Right lobe of liver (tissue), 6 donors: ENCODE data around the gene ACTR3C. TPM values are rescaled to one million over a fixed set of nuclear protein-coding genes. Genes with fewer than 3 reads are reported as not detected.

Source experiments
- ATAC-seq, 4 donors: fragments of 200-7000 bp; cut with Tn5 transposase; one replicate each; pipeline ENCODE4 v1.9.1; 2020; ENCODE audit warnings: mild to moderate bottlenecking in 4 of 4, moderate library complexity in 4 of 4
- DNase-seq, 3 donors: peaks; one replicate each; pipeline ENCODE4 v3.0.0-alpha.2; 2020
- H3K27ac ChIP-seq, 3 donors: fragments of 200-600 bp; one replicate each; pipeline ENCODE4 v1.8.0; 2022
- H3K27me3 ChIP-seq, 2 donors: fragments of 200-600 bp; one replicate each; pipeline ENCODE4 v1.8.0; 2022
- H3K36me3 ChIP-seq, 4 donors: fragments of 200-600 bp; sonication (generic) in 1 of 4; one replicate each; pipeline versions ENCODE4 v1.5.1 to v1.8.0; 2017 to 2022; ENCODE audit warnings: control low read depth in 1 of 4
- H3K4me1 ChIP-seq, 4 donors: fragments of 200-600 bp; sonication (generic) in 1 of 4; one replicate each; pipeline versions ENCODE4 v1.5.1 to v1.8.0; 2017 to 2022; ENCODE audit warnings: control low read depth in 1 of 4
- H3K4me3 ChIP-seq, 3 donors: fragments of 200-600 bp; one replicate each; pipeline ENCODE4 v1.8.0; 2022
- H3K9me3 ChIP-seq, 4 donors: fragments of 200-600 bp; sonication (generic) in 1 of 4; one replicate each; pipeline versions ENCODE4 v1.5.1 to v1.8.0; 2017 to 2022; ENCODE audit warnings: control low read depth in 1 of 4
- CTCF ChIP-seq, 4 donors: fragments of 200-600 bp in 3 of 4; fragments of 450-650 bp in 1 of 4; IDR thresholded peaks; one replicate each; pipeline versions ENCODE4 v1.5.1 to v1.8.0; 2016 to 2022; ENCODE audit warnings: antibody characterized with exemption in 4 of 4, mild to moderate bottlenecking in 2 of 4
- POLR2A ChIP-seq: fragments of 450-650 bp; IDR thresholded peaks from one replicate; pipeline ENCODE4 v1.6.1; 2017; ENCODE audit warnings: antibody characterized with exemption, mild to moderate bottlenecking
- WGBS: methylation state at CpG from one replicate; pipeline ENCODE4 v1.1.6; 2018; ENCODE audit warnings: low coverage, low lambda C conversion rate; ENCODE audit not compliant: insufficient coverage; ENCODE audit errors: missing lambda C conversion rate; 5-methylcytosine and 5-hydroxymethylcytosine counted together
- intact Hi-C, 2 donors: fragments of 100-400 bp; cut with DNase I; formaldehyde crosslinking; loops; one replicate each; pipeline versions ENCODE4 v1.11.2 to v1.14.1; 2022
- total RNA-seq, 6 experiments: library from RNA; depleted of rRNA in 2 of 6; stranded (reverse); fragments of >200 nt in 2 of 6; fragmentation: NEBNext Ultra II Directional in 3 of 6; extraction: Animal tissue kit (Norgen Biotek cat#: 25700) in 3 of 6; gene quantifications; one replicate each; pipeline versions ENCODE4 v1.1.0 to v1.2.4, GENCODE V29; 2016 to 2023
- donor health status: DM: no; HTN: yes; CAD: no.
- donor health status: DM: no; HTN: no; CAD: no.
- donor health status: DM: no; HTN: no; CAD: no.
- donor health status: DM: no; HTN: yes; CAD: no.
- donor health status: DM: no; HTN: yes; CAD: no.

Gene ACTR3C
- total RNA-seq, 6 experiments from 2014 or later: 30.0 to 36.5 (median 32.7) TPM

DNA sequence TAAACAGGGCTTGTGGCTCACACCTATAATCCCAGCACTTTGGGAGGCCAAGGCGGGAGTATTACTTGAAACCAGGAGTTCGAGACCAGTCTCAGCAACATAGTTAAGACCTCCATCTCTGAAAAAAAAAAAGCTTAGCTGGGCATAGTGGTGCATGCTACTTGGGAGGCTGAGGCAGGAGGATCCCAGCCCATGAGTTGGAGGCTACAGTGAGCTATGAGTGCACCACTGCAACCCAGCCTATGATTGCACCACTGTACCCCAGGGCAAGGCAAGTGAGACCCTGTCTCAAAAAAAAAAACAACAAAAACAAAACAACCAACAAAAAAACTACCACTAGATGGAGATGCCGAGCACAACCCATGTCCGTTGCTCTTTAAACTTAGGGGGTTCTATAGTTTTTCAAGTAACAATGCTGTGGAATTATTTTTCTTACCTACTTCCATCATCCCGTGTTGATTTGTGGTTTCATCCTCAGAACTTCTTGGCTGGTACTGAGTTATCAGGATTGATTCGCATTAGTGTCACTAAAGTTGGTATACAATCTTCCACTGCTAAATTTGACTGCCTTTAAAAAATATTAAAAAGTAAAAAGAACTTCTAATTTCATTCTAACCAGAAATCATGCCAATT, 33.0 kb upstream of the ACTR3C start:
- H3K4me3 ChIP-seq: no peak overlapping the region
- peak overlapping the region in 2 of 3 donors; percentile 78 to 82 for H3K27ac ChIP-seq
- DNase-seq (no peak), ATAC-seq (peak; percentile 18 to 46 (median 45))
- no peaks in the 10 kb centered on the region for H3K27me3 ChIP-seq
- TF ChIP-seq POLR2A: no peak
- TF ChIP-seq CTCF (IDR thresholded peaks at IDR 0.05): peak; percentile 41 to 70 (median 66)
- intact Hi-C loops: no loop called here
- H3K4me1 ChIP-seq: peaks cover 0 to 23% (median 7%) of the 10 kb centered on the region in 4 donors
- WGBS: 7% methylated on average over 5 of the region's 6 CpGs
- H3K9me3 ChIP-seq: no peaks in the 10 kb centered on the region
- no peaks in the 10 kb centered on the region for H3K36me3 ChIP-seq

- no peak overlapping the region for H3K4me3 ChIP-seq
- no peak for ATAC-seq
- peak overlapping the region in 2 of 3 donors; percentile 78 to 82 for H3K27ac ChIP-seq
- intact Hi-C loops: no loop called here
- 91% methylated on average over 1 of the region's 1 CpG for WGBS
- no peaks in the 10 kb centered on the region for H3K9me3 ChIP-seq
- no peaks in the 10 kb centered on the region for H3K36me3 ChIP-seq
- no peak for TF ChIP-seq POLR2A
- no peak for TF ChIP-seq CTCF (IDR thresholded peaks at IDR 0.05)
- peaks cover 0 to 23% (median 7%) of the 10 kb centered on the region in 4 donors for H3K4me1 ChIP-seq
- DNase-seq: no peak
- no peaks in the 10 kb centered on the region for H3K27me3 ChIP-seq
These were observed 32.3 kb upstream of the ACTR3C start for GRCh38 chr7:150355666-150356059.

GRCh38 chr7:150351587-150352194, 28.3 kb upstream of the ACTR3C start:
- Histone ChIP-seq H3K9me3 (no peaks in the 10 kb centered on the region), H3K36me3 (no peaks in the 10 kb centered on the region), H3K27ac (no peak overlapping the region), H3K27me3 (no peaks in the 10 kb centered on the region), H3K4me3 (no peak overlapping the region), H3K4me1 (peaks cover 0 to 16% (median 7%) of the 10 kb centered on the region in 4 donors)
- WGBS: 68% methylated on average over 8 of the region's 8 CpGs
- intact Hi-C loops: no loop called here
- no peak for TF ChIP-seq POLR2A
- no peak for TF ChIP-seq CTCF (IDR thresholded peaks at IDR 0.05)
- ATAC-seq (no peak), DNase-seq (no peak)

DNA sequence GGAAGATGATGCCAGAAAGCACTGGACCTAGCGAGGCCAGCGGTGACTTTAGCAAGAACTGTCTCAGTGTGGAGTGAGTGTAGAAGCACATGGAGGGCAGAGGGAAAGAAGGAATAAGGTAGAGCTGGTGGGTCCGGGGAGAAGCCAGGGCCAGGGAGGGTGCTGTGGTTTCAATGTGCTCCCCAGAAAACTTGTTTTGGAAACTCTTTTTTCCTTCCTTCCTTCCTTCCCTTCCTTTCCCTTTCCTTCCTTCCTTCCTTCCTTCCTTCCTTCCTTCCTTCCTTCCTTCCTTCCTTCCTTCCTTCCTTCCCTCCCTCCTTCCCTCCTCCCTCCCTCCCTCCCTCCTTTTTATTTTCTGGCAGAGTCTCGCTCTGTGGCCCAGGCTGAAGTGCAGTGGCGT, 23.6 kb upstream of the ACTR3C start:
- intact Hi-C loops: no loop called here
- no peak overlapping the region for H3K4me3 ChIP-seq
- TF ChIP-seq POLR2A: no peak
- no peak for TF ChIP-seq CTCF (IDR thresholded peaks at IDR 0.05)
- no peak overlapping the region for H3K27ac ChIP-seq
- H3K9me3 ChIP-seq: no peaks in the 10 kb centered on the region
- H3K27me3 ChIP-seq: no peaks in the 10 kb centered on the region
- H3K36me3 ChIP-seq: no peaks in the 10 kb centered on the region
- peaks cover 0 to 22% (median 7%) of the 10 kb centered on the region in 4 donors for H3K4me1 ChIP-seq
- ATAC-seq (no peak), DNase-seq (no peak)
- 93% methylated on average over 4 of the region's 5 CpGs for WGBS
